22Rv1 (cell line): ENCODE results near the gene WASHC4.

ENCODE experiments used
- H3K27ac ChIP-seq: fragments of 450-650 bp; 2 replicates; pipeline ENCODE4 v1.5.1; 2017
- ZFX ChIP-seq: fragments of 450-650 bp; IDR thresholded peaks from 2 replicates; pipeline ENCODE4 v1.6.1; 2017; ENCODE audit warnings: antibody characterized with exemption, borderline replicate concordance
- TF ChIP-seq, protein P1 (sequence below): fragments of 450-650 bp; IDR thresholded peaks from 2 replicates; pipeline ENCODE4 v1.5.1; 2017; ENCODE audit warnings: mild to moderate bottlenecking

The WASHC4 gene

DNA sequence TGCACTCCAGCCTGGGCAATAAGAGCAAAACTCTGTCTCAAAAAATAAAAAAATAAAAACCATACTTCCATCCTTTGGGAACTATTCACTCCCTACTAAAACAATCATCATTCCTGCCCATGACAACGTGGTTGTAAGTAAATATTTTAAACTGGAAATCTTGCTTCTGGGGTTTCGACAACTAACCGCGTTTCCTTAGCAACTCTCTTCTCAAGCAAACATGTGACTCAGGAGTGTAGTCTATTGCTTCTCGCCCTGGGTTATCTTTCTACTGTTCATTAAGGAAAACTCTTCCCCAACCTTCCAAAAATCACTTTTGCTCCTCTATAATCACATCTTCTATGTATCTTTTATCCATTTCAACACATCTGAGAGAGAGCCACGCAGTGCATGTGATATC is 106.6 kb downstream of the WASHC4 start:
- TF ChIP-seq ZFX, result no peak
- TF ChIP-seq, protein P1, sequence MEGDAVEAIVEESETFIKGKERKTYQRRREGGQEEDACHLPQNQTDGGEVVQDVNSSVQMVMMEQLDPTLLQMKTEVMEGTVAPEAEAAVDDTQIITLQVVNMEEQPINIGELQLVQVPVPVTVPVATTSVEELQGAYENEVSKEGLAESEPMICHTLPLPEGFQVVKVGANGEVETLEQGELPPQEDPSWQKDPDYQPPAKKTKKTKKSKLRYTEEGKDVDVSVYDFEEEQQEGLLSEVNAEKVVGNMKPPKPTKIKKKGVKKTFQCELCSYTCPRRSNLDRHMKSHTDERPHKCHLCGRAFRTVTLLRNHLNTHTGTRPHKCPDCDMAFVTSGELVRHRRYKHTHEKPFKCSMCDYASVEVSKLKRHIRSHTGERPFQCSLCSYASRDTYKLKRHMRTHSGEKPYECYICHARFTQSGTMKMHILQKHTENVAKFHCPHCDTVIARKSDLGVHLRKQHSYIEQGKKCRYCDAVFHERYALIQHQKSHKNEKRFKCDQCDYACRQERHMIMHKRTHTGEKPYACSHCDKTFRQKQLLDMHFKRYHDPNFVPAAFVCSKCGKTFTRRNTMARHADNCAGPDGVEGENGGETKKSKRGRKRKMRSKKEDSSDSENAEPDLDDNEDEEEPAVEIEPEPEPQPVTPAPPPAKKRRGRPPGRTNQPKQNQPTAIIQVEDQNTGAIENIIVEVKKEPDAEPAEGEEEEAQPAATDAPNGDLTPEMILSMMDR, result no peak
- H3K27ac ChIP-seq, result peak overlapping the region; percentile 94

DNA sequence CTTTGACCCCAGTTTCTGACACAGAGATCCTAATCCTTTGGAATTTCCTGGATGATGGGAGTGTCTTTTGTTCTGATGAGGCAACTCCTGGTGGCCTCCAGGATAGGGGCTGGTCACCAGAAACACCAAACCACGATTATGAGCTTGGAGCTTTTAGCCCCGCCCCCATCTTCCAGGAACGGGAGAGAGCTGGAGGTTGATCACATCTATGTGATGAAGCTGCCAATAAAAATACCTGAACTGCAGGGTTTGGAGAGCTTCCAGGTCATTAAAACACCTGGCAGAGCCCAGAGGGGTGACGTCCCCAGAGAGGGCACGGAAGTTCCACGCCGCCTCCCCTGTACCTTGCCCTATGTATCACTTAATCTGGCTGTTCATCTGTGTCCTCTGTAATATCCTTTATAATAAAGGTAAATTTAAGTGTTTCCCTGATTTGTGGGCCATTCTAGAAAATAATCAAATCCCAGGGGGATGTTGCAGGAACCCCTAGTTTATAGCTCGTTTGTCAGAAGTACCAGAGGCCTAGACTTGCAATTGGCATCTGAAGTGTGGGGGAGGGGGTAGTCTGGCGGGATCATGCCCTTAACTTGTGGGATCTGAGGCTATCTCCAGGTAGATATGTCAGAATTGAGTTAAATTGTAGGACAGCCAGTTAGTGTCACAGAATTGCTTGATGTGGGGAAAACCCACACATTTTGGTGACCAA is 107.3 kb downstream of the WASHC4 start:
- no peak for TF ChIP-seq ZFX
- TF ChIP-seq, protein P1, result no peak
- H3K27ac ChIP-seq, result peak overlapping the region; percentile 94

DNA sequence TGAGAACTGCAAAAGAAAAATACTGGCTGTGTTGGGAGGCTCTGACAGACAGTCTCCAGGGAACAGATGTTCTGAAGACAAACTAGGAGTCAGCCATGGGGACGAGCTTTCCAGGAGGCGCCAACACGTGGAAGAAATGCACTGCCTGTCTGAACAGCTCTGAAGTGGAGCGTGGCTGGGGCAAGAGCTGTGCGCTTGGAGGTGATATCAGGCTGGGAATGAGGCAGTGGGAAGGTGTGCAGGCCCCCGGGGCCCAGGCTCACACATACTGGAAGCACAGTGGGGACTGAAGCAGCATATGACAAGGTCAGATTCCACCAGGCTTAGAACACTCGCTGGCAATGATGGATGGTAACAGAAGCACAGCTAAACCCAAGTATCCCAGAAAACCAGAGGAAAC is 110.9 kb downstream of the WASHC4 start:
- TF ChIP-seq ZFX, result no peak
- no peak overlapping the region for H3K27ac ChIP-seq
